Ecto neural progenitor cell (in vitro differentiated cells): ENCODE measurements around the gene DGKQ.

Source experiments
- DNase-seq: peaks from one replicate; pipeline ENCODE4 v3.0.0-alpha.2; 2018; ENCODE audit warnings: low spot score

The DGKQ gene, protein sequence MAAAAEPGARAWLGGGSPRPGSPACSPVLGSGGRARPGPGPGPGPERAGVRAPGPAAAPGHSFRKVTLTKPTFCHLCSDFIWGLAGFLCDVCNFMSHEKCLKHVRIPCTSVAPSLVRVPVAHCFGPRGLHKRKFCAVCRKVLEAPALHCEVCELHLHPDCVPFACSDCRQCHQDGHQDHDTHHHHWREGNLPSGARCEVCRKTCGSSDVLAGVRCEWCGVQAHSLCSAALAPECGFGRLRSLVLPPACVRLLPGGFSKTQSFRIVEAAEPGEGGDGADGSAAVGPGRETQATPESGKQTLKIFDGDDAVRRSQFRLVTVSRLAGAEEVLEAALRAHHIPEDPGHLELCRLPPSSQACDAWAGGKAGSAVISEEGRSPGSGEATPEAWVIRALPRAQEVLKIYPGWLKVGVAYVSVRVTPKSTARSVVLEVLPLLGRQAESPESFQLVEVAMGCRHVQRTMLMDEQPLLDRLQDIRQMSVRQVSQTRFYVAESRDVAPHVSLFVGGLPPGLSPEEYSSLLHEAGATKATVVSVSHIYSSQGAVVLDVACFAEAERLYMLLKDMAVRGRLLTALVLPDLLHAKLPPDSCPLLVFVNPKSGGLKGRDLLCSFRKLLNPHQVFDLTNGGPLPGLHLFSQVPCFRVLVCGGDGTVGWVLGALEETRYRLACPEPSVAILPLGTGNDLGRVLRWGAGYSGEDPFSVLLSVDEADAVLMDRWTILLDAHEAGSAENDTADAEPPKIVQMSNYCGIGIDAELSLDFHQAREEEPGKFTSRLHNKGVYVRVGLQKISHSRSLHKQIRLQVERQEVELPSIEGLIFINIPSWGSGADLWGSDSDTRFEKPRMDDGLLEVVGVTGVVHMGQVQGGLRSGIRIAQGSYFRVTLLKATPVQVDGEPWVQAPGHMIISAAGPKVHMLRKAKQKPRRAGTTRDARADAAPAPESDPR

DNA sequence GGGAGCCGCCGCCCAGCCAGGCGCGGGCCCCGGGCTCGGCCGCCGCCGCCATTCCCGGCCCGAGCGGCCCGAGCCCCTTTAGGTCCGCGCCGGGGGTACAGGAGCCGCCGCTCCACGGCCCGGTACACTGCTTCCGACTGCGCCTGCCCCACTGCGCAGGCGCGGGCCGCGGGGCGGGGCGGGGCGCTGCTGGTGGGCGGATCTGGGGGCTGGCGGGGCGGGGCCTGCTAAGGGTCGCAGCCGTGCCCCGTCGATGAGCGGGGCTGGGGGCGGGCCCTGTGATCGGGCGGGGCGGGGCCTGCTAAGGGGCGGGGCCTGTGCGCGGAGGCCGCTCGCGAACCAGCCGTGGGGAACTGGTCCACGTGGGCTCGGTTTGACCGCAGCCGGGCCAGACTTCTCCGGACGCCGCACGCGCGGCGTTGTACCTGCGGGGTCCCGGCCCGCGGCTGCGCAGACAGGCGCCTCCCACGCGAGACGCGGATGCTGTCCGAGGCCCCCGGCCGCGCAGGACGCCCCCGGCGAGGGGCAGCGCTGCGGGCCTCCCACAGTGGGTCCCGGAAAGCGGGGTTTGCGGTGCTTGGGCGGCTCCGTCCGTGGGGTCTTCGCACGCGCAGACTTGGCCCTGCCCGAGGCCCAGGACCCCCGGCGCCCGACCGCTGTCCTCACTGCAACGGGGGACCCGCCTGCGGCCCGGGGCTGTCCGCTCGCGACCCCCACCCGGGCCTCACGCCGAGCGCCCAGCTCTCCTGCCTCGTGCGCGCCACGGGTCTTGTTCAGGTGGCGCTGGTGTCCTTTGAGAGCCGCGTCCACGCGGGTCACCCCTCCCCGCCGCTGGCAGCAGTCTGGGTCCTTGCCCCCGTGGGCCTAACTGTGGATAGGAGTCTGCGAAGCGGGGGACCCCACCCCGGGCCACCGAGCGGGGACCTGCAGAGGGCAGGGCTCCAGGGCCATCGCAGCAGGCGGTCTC lies at the start of gene DGKQ:
Gene DGKQ (minus strand): TSS at position 139 of the 967 bp plus-strand sequence. CDS start 87 bp downstream, at position 52.
- DNase-seq = peak; percentile 91

DNA sequence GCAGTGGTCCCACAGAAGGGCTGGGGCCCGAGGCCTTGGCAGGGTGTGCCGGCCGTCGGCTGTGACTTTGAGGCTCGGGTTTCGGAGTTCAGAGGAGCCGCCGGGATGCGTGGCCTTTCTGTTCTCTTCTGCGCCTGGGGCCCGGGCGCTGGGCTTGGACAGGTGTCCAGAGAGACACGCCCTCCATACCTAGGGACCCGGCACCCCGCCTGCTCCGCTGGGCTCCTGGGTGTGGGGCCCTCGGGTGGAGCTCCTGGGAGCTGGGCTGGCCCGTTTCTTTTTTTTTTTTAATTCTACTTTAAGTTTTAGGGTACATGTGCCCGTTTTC lies 49.3 kb upstream of the DGKQ start:
- DNase-seq = no peak

DNA sequence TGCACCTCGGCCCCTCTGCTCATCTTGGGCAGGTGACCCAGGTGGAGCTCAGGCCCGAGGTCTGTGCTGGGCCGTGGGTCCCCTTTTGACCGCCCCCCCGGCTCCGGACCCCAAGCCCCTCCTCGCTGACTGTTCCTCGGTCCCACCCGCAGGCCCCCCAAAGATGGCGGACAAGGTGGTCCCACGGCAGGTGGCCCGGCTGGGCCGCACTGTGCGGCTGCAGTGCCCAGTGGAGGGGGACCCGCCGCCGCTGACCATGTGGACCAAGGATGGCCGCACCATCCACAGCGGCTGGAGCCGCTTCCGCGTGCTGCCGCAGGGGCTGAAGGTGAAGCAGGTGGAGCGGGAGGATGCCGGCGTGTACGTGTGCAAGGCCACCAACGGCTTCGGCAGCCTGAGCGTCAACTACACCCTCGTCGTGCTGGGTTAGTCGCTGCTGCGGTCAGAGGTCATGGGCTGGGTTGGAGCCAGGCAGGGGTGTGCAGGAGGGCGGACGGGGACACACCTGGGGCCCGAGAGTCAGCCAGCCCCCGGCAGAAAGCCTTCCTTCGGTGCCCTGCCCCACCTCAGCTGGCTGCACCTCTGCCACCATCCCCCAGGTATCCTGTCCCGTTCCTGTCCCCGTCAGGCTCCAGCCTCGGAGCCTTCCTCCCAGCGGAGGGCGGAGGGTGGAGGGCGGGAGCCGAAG lies 48.8 kb upstream of the DGKQ start:
- DNase-seq = no peak

DNA sequence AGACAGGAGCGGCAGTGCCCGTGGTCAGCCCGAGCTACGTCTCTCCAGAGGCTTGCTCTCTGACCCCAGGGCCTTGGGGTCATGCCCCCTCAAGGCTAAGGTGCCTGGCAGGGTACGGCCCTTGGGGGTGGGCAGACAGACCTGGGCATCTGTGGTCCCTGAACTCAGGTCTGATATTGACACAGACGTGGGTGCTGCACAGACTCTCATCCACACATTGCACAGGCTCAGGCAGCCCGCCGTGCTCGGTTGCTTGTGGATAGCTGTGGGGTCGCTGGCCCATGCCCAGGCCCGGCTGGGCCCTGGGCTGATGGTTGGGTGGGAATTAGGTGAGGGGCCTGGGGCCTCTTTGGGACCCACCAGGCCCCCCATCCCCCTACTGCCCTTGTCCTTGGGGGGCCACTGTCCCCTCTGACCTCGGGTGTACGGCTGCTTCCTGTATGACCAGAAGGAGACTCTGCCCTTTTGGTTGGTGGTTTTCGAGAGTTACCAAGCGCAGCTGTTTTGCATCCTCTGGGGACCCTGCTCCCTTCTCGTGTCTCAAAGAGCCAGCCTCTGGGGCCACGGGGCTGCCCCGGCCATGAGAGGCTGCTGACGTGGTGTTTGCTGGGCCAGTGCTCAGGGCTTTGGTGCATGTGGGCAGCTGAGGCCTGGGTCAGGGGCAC lies 48.1 kb upstream of the DGKQ start:
- no peak for DNase-seq

DNA sequence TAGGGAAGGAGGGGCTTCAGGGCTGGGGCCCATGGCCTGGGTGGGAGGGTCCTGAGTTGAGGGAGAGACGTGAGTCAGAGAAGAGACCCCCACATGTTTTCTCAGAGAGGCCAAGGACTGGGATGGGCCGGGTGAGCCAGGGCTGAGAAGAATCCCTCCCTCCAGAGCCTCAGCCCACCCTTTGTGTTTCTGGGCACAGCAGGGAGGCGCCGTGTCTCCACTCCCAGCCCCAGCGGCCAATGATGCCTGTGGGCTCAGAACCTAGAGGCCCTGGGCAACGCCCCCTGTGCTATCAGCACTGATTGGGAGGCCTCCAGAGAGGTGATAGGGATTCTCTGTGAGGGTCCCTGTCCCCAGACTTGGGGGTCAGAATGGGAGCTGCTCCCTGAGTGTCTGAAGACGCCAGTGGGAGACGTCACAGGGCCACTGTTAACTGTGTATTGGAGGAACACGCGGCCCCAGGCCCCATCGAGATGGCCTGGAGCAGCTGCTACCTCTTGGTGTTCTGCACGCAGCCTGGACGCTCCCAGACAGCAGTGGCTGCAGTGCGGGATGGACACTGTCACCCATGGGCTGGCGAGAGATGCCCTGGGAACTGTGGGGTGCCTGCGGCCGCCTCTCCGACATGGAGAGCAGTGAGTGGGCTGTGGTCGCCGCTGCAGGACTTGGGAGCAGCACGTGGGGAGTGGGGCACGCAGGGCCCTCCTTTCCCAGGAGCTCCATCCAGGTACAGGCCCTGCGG lies 46.5 kb upstream of the DGKQ start:
- no peak for DNase-seq

DNA sequence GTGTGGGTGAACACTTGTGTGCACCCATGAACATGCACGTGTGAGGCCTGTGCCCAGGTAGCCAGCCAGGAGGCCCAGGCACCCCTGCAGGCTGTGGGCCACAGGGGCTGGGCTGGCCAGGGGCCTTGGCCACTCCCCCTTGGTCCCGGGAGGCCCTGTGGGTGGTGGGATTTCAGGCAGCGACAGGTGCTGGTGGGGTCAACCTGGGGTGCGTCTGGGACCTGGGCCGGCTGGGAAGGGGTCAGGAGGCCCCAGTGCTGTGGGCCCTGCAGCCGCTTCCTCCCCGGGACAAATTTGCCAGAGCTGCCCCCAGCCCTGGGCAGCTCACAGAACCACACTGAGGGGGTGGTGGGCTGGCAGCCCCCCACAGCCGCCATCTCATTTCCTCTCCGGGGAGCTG lies 46.0 kb upstream of the DGKQ start:
- no peak for DNase-seq

- no peak for DNase-seq
These were observed 45.0 kb upstream of the DGKQ start for GRCh38 chr4:1018147-1019020.

DNA sequence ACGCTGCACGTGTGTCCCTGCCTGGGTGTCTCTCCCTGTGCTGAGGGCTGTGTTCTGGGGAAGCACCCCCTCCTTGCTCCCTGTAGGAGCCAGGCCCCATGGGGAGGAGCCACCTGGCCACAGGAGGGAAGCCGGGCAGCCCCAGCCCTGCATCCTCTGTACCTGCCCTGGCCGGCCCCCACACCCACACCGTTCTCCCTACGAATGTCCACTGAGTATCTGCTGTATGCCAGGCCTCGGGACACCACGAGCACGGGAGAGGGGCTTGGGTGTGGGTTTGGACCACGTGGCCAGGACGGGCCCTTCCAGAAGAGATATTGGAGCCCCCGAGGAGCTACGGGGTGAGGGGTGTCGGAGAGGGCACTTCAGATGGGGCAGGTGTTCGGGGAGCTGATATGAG lies 44.3 kb upstream of the DGKQ start:
- no peak for DNase-seq

DNA sequence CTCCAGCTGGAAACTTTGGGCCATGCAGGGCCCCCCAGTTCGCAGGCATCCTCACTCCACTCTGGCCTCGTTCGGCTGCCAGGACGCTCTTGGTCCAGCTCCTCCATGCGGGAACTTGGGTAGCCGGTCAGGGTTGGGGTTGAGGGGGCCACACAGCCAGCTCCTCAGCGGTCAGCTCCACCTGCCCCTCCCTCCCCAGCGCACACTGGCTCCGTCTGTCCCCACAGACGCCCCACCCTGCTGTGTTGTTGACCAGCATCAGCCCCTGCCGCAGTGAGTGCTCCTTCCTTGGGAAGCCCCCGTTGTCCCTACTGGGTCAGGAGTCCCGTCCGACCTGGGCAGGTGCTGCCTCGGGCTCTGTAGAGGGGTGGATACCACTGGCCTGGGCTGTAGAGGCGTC lies 43.8 kb upstream of the DGKQ start:
- DNase-seq = no peak

GRCh38 chr4:1015746-1016145 lies 42.4 kb upstream of the DGKQ start:
- DNase-seq = no peak

DNA sequence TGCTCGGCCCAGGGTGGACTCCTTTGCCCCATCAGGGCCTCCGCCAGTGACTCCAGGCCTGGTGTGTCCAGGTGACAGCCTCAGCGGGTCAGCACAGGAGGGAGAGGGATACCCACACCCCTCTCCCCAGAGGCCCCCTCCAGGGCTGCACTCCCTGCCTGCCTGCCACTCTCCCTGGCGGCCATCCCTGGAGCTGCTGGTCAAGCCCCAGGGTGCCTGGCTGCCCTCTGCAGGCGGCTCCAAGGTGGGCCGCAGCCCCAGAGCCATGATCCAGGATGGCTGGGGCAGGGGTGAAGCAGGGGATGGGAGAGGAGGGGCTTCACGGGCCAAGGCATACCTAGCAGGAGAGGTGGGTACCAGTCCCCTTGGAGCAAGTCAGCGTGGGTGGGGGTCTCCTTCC lies 41.8 kb upstream of the DGKQ start:
- no peak for DNase-seq

DNA sequence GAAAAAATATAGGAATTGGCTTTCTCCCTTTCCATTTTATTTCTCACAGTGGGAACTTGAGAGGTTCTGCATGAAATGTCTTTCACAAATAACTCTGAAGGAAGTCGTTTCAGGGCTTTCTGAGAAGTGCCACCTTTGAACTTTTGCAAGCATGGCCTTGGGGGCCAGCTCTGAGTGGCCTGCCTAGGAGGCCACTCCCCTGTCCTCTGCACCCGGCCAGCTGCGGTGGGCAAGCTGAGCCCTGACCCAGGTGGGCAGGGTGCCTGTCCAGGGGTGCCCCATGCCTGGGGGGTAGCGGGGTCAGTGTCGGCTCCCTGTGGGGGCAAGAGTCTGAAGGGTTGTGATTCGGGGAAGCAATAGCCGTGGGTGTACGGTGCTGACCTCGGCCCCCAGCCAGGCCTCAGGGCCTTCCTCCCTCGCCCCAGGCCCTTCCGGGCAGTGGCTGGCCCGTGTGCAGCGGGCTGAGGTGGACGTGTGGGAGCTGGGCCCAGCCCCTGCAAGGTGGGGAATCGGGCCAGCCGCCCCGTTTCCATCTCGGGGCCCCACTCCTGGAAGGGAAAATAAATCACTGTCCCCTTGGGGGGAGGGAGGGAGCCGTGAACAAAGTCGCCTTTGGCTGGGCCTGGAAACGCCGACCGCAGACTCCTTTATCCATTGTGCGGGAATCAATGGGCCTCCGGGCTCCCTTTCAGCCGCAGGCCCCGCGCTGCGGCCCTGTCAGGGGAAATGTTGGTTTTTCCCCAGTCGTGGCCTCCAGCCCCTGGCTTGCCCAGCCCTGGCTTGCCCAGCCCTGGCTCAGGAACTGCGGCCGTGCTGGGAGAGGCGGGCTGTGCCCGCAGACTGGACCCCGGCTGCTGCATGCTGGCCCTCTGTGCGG lies 41.2 kb upstream of the DGKQ start:
- no peak for DNase-seq

DNA sequence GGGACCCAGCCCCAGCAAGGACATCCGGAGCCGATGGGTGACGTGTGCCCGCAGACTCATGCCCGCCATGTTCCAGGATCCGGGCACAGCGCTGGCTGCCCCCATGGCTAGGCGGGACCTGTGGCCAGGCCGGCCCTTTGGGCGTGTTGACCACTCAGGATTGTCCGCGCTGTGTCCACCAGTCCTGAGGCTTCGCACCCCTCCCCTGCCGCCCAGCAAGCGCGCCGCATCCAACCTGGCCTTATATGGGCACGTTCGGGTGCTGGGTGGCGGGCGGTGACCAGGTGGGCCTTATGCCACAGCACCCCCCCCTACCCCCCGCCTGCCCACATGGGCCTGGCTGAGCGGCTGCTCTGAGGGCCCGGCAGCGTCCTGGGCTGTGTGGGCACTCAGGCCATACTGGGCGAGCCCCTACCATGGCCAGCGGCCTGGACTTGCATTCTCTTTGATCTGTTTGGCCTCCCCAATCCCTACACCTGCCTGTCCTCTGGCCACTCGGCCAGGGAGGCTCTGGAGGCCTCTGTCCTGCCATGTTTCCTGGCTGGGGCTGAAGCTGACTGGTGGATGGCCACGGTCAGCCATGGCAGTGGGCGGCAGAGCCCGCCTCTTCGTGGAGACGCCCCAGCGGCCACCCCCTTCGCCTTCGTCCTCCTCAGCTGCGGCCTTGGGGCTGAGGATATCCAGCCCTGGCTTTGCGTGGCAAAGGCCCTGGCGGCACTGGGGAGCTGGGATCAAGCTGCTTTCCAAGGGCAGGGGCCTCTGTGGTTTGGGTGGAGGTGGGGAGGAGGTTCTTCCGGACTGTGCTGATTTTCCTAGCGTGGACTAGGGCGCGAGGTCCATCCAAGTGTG lies 40.1 kb upstream of the DGKQ start:
- DNase-seq = no peak

- peak; percentile 77 for DNase-seq
These were observed 38.8 kb upstream of the DGKQ start for GRCh38 chr4:1012034-1012739.

DNA sequence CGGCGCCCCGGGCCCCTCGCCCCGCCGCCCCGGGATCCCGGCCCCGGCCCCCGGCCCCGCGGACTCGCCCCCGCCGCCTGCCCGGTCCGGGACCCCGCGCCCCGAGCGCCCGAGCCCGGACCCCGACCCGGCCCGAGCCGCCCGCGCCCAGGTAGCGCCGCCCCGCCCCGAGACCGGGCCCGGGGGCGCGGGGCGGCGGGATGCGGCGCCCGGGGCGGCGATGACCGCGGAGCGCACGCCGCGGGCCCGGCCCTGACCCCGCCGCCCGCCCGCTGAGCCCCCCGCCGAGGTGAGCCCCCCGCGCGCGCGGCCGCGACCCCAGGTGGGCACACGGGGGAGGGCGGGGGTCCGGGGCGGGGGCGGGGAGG lies 38.3 kb upstream of the DGKQ start:
- no peak for DNase-seq

DNA sequence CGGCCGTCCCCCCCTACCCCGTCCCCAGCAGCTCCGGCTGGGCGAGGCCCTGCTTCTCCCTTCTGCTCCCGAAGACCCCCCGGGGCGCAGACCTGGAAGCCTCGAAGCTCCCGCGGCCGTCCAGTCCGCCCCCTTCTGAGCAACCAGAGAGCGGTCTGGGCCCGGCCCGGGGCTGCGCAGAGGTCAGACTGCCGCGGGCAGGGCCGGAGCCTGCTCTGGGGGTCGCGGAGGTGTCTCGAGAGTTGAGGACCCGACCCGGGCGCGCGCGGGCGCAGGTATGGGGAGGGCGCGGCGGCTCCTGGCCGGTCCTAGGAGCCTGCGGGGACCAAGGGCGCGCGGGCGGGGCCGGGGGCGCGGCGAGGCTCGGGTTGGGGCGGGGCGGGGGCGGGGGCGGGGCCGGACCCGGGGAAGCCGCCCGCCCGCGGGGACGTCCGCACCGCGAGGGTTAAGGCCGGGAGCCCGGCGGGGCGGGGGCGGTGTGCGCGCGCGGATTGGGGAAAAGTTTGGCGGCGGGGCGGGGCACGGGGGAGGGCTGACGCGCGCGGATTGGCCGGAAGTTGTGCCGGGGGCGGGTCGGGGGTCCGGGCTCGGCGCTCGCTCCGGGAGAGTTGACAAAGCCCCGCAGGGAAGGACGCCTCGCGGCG lies 37.8 kb upstream of the DGKQ start, which contains the start of gene FGFRL1:
Gene FGFRL1 (plus strand): TSS at position 605 of the 644 bp plus-strand sequence. CDS start 860 bp downstream, outside the sequence.
- DNase-seq = peak; percentile 93
